Measurements from ENCODE around the gene CCDC85B.

Gene CCDC85B

GRCh38 chr11:65928667-65929066 is 38.2 kb downstream of the CCDC85B start:
- DNase-seq (ENCODE audit: extremely low read depth in 1 of 2, low read depth in 1 of 2) = no peak

DNA sequence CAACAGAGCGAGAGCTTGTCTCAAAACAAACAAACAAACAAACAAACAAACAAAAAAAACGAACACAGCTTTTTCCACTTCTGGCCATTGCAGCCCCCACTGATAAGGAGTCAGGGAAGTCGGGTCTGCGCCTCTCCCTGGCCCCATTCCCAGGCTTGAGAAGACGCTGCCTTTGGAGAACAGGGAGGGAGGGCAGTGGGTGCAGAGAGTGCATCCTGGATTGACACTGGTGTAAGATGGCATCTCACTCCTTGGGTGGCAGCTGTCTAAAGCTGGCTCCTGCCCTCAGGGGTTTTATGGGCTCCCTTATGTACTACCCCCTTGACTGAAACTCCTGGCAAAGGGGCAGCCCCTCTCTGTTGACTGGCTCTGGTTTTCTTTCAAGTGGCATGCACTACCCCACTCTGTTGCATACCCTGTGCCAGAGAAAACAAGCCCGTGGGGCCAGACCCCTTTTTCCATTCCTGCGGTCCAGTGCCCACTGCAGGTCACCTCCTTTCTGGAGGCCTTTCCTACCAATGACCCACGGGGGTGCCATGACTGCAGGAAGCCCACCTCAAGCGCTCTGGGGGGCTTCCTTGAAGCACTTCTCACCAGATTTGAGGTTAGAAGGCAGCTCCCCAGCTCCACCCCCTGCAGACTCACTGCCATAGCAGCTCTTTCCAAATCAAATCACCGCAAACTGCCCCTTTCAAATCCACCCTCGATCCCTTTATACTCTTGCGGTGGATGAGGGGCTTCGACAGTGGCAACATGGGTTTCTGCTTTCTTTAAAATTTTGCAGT is 41.5 kb downstream of the CCDC85B start:
- DNase-seq (ENCODE audit: extremely low read depth in 1 of 2, low read depth in 1 of 2) = no peak

- no peak for DNase-seq (ENCODE audit: extremely low read depth in 1 of 2, low read depth in 1 of 2)
Observed at GRCh38 chr11:65932558-65932919, 42.1 kb downstream of the CCDC85B start.

DNA sequence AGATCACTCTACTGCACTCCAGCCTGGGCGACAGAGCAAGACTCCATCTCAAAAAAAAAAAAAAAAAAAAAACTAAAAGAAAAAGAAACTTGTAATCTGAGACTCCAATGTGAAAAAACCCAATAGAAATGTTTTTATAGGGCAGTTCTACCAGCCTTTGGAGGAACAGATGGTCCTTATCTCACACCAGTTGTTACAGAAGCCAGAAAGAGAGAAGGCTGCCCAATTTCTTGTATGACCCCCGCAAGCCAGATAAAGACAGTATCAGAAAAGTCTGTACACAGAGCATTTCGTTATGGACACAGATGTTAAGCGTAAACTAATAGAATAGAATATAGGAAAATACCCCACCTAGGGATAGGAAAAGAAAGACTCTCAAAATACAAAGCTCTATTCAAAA is 43.5 kb downstream of the CCDC85B start:
- DNase-seq (ENCODE audit: extremely low read depth in 1 of 2, low read depth in 1 of 2) = no peak

DNA sequence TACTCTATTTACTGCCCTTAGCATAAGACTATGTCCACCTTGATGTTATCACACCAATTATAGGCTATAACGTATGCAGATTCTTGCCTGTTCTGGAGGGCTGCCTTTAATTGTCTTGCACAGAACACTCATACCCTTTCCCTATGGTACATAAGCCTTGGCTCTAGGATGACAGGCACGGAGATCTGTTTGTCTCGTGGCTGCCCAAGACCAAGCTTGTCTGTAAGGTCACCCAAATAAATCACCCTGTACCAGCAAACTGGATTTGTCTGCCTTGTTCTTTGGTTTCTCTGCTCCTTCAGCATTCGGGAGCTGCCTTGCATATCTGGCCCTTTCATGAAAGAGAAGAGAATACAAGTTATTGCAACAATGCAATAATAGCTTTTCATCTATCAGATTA is 47.3 kb downstream of the CCDC85B start:
- DNase-seq (ENCODE audit: extremely low read depth in 1 of 2, low read depth in 1 of 2) = no peak
